NCI-H2029 (cell line): ENCODE results near the gene ARSI.

ENCODE experiments used
- DNase-seq: peaks from one replicate; lab custom pipeline; 2025; lab: John Stamatoyannopoulos, UW

ARSI gene

GRCh38 chr5:150302301-150303069, at the start of gene ARSI:
Gene ARSI, minus strand, starts transcription at chr5:150302905. Its CDS starts 532 bp downstream, at chr5:150302373.
- no peak for DNase-seq

GRCh38 chr5:150350524-150351344, 48.0 kb upstream of the ARSI start:
- DNase-seq, result peak; percentile 4

GRCh38 chr5:150349681-150350275, 47.1 kb upstream of the ARSI start:
- no peak for DNase-seq

DNA sequence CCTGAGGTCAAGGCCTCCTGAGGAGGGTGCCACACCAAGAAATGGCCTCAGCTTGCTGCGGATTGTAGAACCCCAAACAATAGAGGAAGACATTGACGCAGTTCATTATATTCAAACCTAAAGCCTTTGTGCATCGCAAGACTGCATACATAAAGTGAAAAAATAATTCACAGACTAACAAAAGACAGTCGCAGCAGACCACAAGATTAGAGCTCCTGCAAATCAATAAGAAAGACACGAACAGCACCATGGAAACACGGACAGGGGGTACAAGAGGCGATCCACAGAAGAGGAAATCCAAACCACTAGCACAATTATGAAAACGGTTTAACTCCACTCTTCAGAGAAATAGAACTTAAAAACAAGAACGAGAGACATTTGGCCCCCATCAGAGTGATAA, 44.7 kb upstream of the ARSI start:
- no peak for DNase-seq

DNA sequence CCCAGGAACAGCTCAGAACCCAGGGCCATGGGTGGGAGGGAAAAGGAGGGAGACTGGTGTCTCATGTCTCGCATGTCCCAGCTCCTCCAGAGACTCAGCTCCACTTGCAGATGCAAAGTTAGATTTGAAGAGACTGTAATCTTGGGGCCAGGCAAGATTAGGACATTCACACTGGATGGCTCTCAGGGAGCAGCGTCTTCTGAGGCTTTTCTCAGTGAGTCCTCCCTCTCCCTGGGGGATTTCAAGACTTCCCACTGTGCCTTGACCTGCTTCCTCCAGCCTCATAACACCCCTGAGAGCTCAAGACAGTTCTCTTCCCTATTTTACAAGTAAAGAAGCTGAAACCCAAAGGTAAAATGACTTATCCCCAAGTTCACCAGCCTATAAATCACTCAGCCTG, 44.3 kb upstream of the ARSI start:
- DNase-seq, result no peak

- no peak for DNase-seq
Observed at GRCh38 chr5:150346592-150346991, 43.9 kb upstream of the ARSI start.

- DNase-seq, result no peak
Observed at GRCh38 chr5:150345716-150346115, 43.0 kb upstream of the ARSI start.

DNA sequence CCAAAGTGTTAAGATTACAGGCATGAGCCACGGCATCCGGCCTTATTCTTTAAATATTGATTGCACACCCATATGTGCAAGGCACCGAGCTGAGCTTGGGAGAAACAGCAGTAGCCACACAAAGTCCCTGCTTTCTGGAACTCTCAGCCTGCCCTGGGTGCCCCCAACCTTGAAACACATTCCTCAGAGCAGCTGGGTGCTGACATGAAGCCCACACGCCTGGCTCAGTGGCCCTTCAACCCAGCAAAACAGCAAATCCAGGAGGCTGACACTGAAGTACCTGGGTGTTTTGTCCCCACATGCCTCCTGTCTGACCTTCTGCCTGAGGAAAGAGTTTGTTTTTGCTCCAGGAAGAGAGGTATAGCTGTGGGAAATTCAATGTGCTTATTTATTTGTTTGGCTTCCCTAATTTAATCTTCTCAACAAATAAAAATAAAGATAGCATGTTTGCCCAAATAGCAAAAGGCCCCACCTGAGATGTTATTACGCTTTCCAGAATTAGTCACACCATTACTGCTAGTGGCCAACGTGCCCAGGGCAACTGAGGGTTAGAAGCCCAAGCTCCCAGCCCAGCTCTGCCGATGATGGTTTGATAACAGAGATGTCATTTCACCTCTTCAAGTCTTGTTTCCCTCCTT, 41.4 kb upstream of the ARSI start:
- no peak for DNase-seq

- DNase-seq, result no peak
Observed at GRCh38 chr5:150342583-150342982, 39.9 kb upstream of the ARSI start.

DNA sequence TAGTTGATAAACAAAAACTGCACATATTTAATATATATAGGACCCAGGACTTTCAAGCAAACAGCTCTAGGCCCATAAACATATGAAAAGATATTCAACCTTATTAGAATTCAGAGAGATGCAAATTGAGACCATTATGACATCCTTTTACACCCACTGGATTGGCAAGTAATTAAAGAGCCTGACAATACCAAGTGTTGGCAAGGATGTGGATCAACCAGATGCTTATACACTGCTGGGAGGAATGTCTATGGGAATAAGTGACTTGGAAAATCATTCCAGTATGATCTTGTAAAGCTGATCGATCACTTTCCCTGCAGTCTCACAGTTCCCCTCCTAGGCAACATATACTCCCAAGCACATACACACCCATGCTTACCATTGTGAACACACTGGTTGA, 39.3 kb upstream of the ARSI start:
- no peak for DNase-seq

DNA sequence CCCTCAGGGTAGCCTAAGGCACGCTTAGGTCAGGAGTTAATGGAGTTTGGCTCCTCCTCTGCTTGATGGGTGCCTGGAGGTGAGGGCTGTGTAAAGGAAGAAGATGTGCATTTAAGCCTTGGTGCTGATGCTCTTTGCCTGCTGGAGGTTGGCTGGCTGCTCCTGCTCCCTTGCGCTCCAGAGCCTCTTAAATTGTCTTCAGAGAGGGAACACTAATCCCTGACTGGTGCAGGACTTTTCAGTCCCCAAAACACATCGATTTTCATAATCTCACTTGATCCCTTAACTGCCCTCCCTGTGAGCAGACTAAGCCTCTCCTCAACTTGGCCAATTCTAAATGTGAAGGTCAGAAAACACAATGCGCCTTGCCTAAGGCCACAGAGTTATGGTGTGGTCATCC, 38.6 kb upstream of the ARSI start:
- DNase-seq, result no peak

DNA sequence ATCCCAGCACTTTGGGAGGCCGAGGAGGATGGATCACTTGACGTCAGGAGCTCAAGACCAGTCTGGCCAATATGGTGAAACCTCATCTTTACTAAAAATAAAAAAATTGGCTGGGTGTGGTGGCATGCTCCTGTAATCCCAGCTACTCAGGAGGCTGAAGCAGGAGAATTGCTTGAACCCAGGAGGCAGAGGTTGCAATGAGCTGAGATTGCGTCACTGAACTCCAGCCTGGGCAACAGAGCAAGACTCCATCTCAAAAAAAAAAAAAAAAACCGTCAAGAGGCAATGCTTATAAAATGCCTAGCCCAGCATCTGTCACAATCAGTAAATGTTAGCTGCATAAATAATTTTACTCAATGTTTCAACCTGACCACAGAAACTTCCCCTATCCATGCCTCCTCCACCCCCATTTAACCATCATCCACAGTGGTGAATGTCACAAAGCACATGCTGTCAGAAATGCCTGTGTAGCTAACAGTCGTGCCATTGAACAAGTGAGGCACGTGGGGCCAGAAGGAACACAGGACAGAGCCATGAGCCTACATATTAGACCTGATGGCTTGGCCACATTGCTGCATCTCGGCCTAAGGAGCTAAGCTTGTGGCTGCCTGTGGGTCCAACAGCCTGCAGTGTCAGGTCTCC, 38.0 kb upstream of the ARSI start:
- no peak for DNase-seq

DNA sequence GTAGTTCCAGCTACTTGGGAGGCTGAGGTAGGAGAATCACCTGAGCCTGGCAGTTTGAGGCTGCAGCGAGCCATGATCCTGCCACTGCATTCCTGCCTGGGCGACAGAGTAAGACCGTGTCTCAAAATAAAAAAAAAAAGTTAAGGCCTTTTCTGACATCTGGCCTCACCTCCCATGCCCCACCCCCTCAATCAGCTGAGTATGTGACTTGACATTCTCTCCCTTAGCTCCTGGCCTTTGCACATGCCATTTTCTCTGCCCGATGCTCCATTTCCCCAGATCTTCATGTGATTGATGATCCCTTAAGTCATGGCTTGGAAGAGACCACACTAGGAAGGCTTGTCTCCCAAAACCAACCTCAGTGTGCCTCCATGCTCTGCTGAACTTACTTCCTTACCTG, 37.1 kb upstream of the ARSI start:
- no peak for DNase-seq

- DNase-seq, result no peak
Observed at GRCh38 chr5:150339165-150339564, 36.5 kb upstream of the ARSI start.

DNA sequence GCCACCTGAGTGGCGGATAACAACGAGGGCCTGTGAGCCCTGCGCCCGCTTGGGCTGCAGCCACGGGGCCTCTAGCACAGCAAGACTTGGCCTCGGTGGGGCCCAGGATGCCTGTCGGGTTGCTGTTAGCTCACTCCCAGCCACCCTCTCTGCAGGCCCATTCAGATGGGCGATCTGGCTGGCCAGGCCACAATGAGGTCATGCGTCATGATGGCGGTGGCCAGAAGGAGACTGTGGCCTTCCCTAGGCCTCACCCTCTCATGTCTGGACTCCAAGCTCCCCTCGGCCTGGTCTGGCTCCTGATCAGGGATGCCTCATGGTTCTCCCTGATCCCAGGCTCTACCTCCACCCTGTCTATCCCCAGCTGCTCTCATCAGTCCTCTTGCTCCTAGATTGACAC, 35.8 kb upstream of the ARSI start:
- no peak for DNase-seq

- DNase-seq, result no peak
Observed at GRCh38 chr5:150335778-150336177, 33.1 kb upstream of the ARSI start.

DNA sequence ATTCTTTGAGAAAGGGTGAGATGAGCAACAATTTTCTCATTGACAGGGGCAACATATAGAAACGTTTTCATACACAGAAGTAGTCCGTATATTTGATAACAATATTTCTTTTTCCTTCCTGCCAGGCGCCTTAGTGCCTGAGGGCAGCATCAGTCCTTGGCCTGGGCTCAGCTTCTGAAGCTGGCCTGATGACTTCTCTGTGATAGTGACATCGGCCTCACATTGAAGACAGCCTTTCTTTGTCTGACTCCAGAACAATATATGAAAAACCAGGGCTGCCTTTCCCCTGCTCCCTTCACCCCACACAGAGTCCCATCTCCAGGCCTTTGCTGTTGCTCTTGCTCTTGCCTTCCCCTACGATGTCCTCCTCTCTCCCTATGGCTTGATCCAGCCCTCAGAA, 30.7 kb upstream of the ARSI start:
- no peak for DNase-seq

DNA sequence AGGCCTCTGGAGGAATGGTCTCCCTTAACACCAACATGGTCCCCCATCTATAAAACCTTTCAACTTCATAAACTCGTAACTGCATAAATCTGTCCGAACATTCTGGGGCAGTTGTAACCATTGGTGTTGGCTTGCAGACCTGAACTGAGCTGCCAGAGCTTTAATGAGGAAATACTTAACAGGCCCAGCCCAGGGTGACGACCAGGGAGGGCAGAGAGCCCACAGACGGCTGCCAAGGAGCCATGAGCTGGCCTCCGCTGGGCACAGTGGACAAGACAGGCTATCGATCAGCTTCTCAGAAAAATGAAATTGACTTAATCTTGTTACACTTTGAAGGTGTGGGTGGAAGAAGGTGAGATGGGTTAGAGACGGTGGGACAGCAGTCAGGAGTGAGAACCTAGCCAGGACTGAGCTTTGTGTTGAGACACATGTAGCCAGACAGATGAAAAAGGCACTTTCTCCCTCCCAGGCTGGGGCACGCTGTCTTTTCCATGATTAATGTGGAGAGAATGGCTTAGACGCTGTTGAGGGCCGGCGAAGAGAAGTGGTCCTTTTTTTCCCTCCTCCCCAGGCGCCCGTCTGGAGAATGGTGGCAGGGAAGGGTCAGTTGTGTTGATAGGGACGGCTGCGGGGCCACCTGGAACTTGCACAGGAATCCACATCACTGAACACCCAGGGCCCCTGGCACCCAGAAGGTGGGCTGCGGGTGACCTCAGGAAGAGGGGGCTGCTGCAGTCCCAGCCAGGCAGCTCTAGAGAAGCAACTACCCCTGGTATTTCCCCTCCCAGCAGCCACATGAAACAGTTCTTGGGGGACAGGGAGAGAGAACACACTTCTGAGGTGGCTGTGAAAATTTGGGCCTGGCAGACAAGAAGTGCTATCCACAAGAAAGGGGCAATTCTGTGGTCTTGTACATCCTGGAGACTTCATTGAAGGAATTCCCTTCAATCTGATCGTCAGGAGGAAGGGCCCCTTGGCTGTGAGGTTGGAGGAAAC, 27.5 kb upstream of the ARSI start:
- DNase-seq, result no peak

DNA sequence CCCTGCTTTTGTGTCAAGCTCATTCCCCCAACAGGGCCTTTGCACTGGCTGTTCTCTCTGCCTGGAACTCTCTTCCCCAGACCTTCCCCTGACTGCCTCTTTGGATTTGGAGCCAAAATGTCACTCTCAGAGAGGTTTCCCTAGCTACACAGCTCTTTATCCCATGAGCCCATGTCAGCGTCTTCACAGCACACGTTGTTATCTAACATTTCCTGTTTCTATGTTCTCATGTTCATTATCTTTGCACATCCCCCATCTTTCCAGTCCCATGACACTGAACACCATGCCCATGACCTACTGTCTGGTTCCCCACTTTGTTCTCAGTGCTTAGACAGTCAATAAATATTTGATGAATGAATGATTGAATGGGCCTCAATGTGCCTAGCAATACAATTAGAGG, 26.3 kb upstream of the ARSI start:
- DNase-seq, result no peak

GRCh38 chr5:150328515-150328914, 25.8 kb upstream of the ARSI start:
- no peak for DNase-seq

DNA sequence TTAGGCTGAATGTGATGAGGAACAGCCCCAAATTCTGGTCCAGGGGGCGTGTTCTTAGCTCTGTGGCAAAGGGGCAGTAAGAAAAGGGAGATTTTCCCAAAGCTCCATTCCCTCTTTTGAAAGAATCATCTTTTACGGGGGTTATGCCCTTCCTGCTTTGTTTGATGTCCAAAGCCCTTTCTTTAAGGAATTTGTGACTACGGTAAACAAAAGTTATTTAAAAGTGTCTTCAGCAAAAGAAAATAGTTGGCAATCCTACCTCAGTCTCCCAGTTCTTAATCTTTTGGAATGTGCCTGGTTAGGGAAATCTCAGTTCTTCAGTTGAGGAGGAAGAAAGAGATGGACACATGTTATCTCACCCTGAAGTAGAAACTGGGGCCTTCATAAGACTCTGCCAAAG, 24.4 kb upstream of the ARSI start:
- no peak for DNase-seq
